UCSD-AML1 (cell line): ENCODE data around the gene PRPF18.
A peak's percentile ranks its signal among the peaks of the same experiment; 100 is the strongest.
"Not testable (repeated sequence)": the region's sequence is repeated elsewhere in the genome, so short reads cannot be mapped to it uniquely, and the experiment has no call there.

ENCODE experiments used
- DNase-seq: peaks from one replicate; lab custom pipeline; 2025; ENCODE audit not compliant: unreplicated experiment; lab: John Stamatoyannopoulos, UW

PRPF18 gene

GRCh38 chr10:13586676-13587355 lies at the start of gene PRPF18:
PRPF18 (plus strand) TSS chr10:13586965; CDS start chr10:13587087, 122 bp downstream.
- peak; percentile 93 for DNase-seq

- not testable (repeated sequence) for DNase-seq
Measured at GRCh38 chr10:13537985-13538384, 48.8 kb upstream of the PRPF18 start.

DNA sequence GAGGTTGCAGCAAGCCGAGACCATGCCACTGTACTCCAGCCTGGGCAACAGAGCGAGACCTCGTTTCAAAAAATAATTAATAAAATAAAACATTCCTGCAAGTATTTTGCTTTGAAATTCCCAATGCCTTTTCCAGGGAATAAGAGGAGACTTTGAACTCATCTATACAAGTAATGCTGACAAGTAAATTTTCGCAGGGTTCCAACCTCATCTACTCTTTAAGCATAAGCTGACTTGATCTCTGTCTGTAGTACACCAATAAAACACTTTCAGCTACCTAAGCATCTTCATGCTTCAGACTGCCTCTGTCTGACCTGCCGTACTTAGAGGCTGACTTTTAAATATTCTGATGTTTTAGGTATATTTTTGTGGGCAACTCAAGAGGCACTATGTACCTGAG lies 44.2 kb upstream of the PRPF18 start:
- DNase-seq, result no peak

DNA sequence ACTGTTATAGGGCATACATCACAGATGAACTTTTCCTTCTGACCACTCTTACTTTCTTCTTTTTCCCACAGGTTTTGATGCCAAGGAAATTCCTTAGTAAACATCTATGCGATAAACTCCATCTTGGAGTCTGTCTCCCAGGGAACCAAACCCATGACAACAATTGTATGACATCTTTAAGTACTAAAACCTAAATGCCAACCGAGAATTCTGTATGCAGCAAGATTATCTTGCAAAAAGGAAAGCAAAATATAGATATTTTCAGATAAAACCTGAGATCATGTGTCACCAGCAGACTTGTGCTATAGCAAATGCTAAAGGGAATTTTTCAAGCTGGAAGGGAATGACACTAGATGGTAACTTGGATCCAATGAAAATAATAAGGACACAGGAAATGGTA lies 36.0 kb upstream of the PRPF18 start:
- DNase-seq, result no peak

- DNase-seq, result no peak
Measured at GRCh38 chr10:13555884-13556510, 30.8 kb upstream of the PRPF18 start.

- DNase-seq, result no peak
Measured at GRCh38 chr10:13559124-13559700, 27.6 kb upstream of the PRPF18 start.

GRCh38 chr10:13560597-13560996 lies 26.2 kb upstream of the PRPF18 start:
- DNase-seq, result no peak

- no peak for DNase-seq
Measured at GRCh38 chr10:13563481-13564445, 23.0 kb upstream of the PRPF18 start.

DNA sequence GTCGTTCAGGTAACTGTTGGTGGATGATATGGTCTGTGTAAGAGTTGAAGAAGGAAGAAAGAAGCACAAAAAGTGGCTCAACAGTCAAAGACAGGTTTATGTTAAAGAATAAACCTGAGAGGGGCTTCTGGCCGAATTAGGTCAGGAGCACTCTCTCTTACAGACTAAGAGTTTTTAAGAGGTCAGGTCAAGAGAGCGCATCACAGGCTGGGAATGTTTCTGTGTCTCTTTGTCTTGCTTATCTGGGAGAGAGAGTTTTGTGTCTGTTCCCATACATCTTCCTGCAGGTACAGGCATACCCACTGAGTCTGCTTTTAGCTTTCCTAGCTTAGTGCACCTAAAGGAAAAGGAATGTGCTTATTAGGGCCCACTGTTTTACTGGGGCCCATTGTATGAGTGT lies 22.2 kb upstream of the PRPF18 start:
- no peak for DNase-seq

GRCh38 chr10:13567030-13567429 lies 19.7 kb upstream of the PRPF18 start:
- DNase-seq, result no peak

GRCh38 chr10:13571541-13571940 lies 15.2 kb upstream of the PRPF18 start:
- DNase-seq, result no peak

DNA sequence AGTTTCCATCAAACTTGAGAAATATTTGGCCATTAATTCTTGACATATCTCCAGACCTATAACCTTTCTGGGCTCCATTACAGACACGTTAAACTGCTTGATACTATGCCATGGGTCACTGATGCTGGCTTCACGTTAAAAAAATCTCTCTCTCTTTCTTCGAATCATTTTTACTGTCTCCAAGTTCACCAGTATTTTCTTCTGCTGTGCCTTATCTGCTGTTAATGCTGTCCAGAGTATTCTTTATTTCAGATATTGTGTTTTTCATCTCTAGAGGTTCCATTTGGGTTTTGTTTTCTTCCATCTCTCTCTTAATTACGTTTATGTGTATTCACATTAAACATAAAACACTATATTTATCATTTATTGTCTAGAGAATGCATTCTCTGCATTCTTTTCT lies 12.8 kb upstream of the PRPF18 start:
- DNase-seq, result no peak

DNA sequence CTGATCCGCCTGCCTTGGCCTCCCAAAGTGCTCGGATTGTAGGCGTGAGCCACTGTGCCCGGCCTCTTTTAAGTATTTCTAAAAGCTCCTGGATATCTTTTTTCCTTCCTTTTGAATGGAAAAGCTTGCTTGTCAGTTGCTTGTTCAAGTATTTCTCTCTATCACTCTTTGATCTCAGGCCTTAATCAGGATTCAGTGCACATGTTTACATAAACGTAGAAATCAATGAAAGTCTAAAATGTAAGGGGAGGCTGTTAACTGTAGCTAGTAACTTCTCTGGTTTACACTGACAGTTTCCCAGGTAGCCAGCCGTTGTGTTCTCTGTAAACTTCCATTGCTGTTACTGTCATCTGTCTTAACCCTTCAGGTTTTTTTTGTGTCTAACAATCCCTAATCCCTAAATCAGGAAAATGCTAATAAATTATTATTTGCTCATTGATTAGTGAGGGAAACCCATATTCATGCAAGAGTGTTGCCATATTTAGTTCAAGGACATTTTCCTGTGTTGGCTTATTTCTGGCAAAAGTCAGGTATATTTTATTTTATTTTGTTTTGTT lies 1.5 kb upstream of the PRPF18 start:
- no peak for DNase-seq

DNA sequence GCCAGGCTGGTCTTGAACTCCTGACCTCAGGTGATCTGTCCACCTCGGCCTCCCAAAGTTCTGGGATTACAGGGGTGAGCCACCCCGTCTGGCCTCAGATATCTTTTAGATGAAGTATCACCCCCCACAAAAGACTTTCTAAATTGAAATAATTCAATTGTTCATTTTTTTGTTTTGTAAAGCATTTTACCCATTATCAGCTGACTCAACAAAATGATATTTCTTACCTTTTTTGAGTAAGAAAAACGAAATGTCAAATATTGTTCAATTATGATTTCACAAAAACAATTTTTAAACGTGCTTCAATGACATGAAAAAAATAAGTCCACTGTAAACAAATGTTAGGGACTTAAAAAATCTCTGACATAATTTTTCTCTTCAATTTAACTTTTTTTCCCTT lies 822 bp upstream of the PRPF18 start:
- DNase-seq, result no peak

GRCh38 chr10:13587391-13587790 lies 626 bp downstream of the PRPF18 start:
- DNase-seq, result peak; percentile 36

DNA sequence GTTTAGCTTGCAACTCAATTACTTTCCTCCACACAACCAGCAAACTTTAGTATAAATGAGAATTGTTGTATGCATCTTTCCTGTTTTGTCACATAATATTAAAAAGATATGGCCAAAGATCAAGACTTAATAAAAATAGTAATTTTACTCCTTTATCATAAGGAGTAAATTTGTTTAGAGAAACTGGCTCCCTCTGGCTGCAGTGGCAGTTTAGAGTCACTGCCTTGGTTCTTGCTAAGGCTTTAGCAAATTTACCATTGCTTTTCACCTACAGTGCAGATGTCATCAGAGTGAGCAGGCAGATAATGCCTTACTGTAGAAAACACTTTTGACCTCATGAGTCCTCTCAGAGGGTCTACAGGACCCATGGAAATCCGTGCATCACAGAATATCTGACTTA lies 2.6 kb downstream of the PRPF18 start:
- no peak for DNase-seq

GRCh38 chr10:13590886-13591285 lies 4.1 kb downstream of the PRPF18 start:
- no peak for DNase-seq

- DNase-seq, result no peak
Measured at GRCh38 chr10:13592306-13592705, 5.5 kb downstream of the PRPF18 start.

GRCh38 chr10:13593535-13593934 lies 6.8 kb downstream of the PRPF18 start:
- DNase-seq, result no peak

DNA sequence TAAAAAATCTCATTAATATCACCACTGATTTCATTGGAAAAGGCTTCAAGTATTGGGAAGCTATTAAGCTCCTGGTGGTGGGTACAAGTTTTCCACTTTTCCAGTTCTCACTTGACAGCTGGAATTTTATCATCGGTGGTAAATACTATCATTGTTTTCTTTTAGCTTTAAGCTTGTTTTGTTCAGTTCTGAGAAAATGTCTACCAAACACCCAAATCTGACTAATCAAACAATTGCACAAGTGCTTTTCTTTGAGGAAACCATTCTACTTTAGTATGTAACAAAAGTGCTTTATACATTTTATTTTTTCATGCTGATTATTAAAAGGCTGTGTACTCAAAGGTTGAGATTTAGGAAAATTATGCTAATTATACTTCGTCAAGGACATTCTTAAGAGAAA lies 7.9 kb downstream of the PRPF18 start:
- DNase-seq, result no peak

DNA sequence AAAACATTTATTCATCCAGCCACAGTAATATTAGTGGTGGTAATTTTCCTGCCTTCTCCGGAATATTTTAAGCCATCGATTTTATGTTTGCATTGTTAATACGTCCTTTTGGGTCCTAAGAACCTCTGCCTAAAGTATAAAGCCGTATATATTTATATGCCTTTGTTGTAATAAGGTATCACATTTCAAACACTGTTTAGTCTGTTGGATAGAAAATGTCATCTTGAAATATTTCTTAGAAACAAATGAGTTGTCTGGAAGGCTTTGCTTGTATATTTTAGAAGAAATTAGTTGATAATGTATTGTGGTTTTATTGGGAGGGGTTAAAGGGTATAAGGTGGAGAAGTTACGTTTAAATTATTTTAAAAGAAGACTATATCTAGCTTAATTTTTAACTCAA lies 11.1 kb downstream of the PRPF18 start:
- no peak for DNase-seq
